Fibroblast of lung (primary cell): Measurements from ENCODE around the gene CDCP1.

Experiments used
- EZH2 ChIP-seq: IDR thresholded peaks from 2 replicates; pipeline ENCODE4 v1.5.1; 2012; ENCODE audit warnings: low read length, control low read depth, mild to moderate bottlenecking; ENCODE audit errors: missing control alignments
- TF ChIP-seq, protein P1 (sequence below), 2 donors: IDR thresholded peaks in 1 of 2; conservative IDR thresholded peaks in 1 of 2; 1 replicate in 1 of 2; 2 replicates in 1 of 2; pipeline ENCODE4 v1.5.1; 2011 to 2012; ENCODE audit warnings: low read length in 2 of 2, control low read depth in 1 of 2, inconsistent platforms in 1 of 2, low read depth in 1 of 2, mild to moderate bottlenecking in 1 of 2

DNA sequence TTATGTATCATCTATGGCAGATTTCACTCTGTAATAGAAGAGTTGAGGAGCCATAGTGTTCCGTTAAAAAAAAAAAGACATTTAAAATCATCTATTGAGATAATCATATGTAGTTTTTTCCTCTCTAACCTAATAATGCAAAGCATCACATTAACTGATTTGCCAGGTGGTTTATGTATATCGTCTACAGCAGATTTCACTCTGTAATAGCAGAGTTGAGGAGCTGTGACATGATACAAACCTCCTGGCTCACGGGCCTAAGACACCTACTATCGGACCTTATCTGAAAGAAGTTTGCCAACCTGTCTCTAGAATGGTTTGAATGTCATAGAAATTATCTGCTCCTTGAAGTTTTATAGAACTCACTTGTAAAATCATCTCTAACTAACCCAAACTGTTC, 29.8 kb downstream of the CDCP1 start:
- TF ChIP-seq, protein P1, sequence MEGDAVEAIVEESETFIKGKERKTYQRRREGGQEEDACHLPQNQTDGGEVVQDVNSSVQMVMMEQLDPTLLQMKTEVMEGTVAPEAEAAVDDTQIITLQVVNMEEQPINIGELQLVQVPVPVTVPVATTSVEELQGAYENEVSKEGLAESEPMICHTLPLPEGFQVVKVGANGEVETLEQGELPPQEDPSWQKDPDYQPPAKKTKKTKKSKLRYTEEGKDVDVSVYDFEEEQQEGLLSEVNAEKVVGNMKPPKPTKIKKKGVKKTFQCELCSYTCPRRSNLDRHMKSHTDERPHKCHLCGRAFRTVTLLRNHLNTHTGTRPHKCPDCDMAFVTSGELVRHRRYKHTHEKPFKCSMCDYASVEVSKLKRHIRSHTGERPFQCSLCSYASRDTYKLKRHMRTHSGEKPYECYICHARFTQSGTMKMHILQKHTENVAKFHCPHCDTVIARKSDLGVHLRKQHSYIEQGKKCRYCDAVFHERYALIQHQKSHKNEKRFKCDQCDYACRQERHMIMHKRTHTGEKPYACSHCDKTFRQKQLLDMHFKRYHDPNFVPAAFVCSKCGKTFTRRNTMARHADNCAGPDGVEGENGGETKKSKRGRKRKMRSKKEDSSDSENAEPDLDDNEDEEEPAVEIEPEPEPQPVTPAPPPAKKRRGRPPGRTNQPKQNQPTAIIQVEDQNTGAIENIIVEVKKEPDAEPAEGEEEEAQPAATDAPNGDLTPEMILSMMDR (conservative IDR thresholded peaks at IDR 0.05 in 1 of 2, IDR thresholded peaks at IDR 0.05 in 1 of 2; ENCODE audit: low read depth in 1 of 2, low read length in 2 of 2), result no peak
- no peak for TF ChIP-seq EZH2
